ENCODE measurements around the gene RPS6KA2. TPM values are rescaled to one million over a fixed set of nuclear protein-coding genes. Genes with fewer than 3 reads are reported as not detected.

The RPS6KA2 gene
- total RNA-seq, 4 donors from 2014 or later = 12.1 to 116 (median 26.4) TPM

- Histone ChIP-seq H3K4me3 (no peak overlapping the region), H3K27me3 (no peaks in the 10 kb centered on the region), H3K36me3 (peaks cover 0 to 6% (median 0%) of the 10 kb centered on the region in 3 donors), H3K9me3 (no peaks in the 10 kb centered on the region), H3K27ac (peak overlapping the region in 3 of 4 donors; percentile 21 to 65 (median 34)), H3K4me1 (no peaks in the 10 kb centered on the region)
- no peak for DNase-seq
- TF ChIP-seq POLR2A (IDR thresholded peaks at IDR 0.05) (no peak), CTCF (IDR thresholded peaks at IDR 0.05) (no peak)
Measured at GRCh38 chr6:166415833-166416347, 211.2 kb downstream of the RPS6KA2 start.

DNA sequence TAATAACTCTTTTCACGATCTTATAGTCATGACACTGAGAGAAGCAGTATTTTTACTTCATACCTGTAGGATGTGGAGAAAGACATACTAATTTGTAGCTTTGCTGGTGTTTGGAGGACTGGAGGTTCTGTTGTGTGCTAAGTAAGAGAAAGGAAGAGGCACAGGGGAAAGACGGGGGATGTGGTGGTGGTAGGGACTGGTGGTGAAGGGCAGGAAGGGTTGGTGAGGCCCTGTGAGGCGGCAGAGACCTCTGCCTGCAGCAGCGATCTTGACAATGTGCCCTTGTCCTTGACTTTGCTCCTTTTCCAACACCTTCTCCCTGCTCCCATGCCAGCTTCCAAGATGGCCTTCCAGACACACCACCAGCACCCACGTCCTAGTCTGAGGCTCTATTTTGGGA, 211.7 kb downstream of the RPS6KA2 start:
- no peak overlapping the region for H3K4me3 ChIP-seq
- no peaks in the 10 kb centered on the region for H3K4me1 ChIP-seq
- H3K9me3 ChIP-seq = no peaks in the 10 kb centered on the region
- TF ChIP-seq POLR2A (IDR thresholded peaks at IDR 0.05) = no peak
- TF ChIP-seq CTCF (IDR thresholded peaks at IDR 0.05) = no peak
- DNase-seq = peak in 2 of 3 donors; percentile 45 to 78
- no peaks in the 10 kb centered on the region for H3K27me3 ChIP-seq
- H3K36me3 ChIP-seq = peaks cover 0 to 6% (median 0%) of the 10 kb centered on the region in 3 donors
- peak overlapping the region; percentile 21 to 65 (median 24) for H3K27ac ChIP-seq

DNA sequence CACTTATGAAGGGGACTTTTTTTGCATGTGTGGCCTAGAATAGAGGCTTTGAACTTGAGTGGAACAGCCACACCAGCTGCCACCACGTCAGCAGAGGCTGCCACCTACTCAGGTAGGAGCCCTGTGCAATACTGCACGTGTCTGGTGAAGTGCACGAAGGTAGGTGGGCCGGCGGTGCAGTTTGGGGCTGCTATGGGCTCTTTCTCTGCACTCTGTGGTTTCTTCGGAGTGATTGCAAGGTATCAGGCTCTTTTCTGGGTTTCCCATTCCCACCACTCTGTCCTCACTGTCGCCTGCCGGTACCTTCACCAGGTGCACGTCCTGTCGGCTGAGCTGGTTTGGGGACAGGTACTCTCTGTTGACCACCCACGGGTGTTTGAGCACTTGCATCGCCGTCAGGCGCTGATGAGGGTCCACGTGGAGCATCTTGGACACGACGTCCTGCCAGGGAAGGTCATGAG, 213.5 kb downstream of the RPS6KA2 start:
- Histone ChIP-seq H3K4me1 (no peaks in the 10 kb centered on the region), H3K27ac (peak overlapping the region in 1 of 4 donors; percentile 1), H3K4me3 (no peak overlapping the region), H3K36me3 (peaks cover 0 to 6% (median 0%) of the 10 kb centered on the region in 3 donors), H3K27me3 (no peaks in the 10 kb centered on the region), H3K9me3 (no peaks in the 10 kb centered on the region)
- peak in 1 of 3 donors; percentile 43 for DNase-seq
- TF ChIP-seq CTCF (IDR thresholded peaks at IDR 0.05) (no peak), POLR2A (IDR thresholded peaks at IDR 0.05) (no peak)

- no peaks in the 10 kb centered on the region for H3K27me3 ChIP-seq
- no peak for TF ChIP-seq CTCF (IDR thresholded peaks at IDR 0.05)
- TF ChIP-seq POLR2A (IDR thresholded peaks at IDR 0.05) = no peak
- H3K36me3 ChIP-seq = peaks cover 0 to 6% (median 0%) of the 10 kb centered on the region in 3 donors
- H3K4me3 ChIP-seq = no peak overlapping the region
- H3K9me3 ChIP-seq = no peaks in the 10 kb centered on the region
- H3K27ac ChIP-seq = peak overlapping the region in 1 of 4 donors; percentile 7
- no peaks in the 10 kb centered on the region for H3K4me1 ChIP-seq
- DNase-seq = peak in 1 of 3 donors; percentile 45
Measured at GRCh38 chr6:166412911-166413384, 214.1 kb downstream of the RPS6KA2 start.

DNA sequence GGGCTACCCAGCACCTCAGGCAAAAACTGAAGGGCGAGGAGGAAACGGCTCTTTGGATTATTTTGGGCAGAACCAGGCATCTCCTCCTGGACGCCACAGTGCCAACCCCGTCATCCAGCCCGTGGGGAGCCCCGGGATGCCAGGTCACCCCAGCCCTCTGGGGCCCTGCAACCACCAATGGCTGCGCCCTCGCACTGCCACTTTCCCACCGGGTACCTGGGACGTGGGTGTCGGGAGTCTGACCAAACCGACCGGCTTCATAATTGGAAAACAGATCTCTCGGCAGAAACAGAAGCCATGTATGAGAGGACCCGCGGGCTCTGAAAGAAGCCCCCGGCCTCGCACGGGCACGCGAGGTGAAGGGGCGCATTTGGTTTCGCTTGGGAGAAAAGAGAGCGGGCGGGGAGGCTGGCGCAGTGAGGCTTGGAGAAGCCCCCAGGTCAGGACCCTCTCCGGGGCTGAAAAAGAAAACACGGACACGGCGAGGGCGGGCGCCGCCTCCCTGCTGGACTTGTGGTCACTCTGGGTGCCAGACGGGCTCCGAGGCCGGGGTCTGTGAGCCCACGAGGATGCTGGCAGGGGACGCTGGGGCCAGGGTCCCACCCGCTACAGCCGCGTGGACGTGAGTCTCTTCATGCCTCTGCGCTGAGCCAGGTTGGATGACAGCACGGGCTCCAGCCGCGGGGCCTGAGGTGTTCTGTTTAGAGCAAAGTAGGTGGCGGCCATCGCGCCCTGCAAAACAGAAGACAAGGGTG, 214.7 kb downstream of the RPS6KA2 start:
- H3K9me3 ChIP-seq = no peaks in the 10 kb centered on the region
- H3K4me1 ChIP-seq = no peaks in the 10 kb centered on the region
- DNase-seq = peak in 1 of 3 donors; percentile 41
- peaks cover 0 to 6% (median 0%) of the 10 kb centered on the region in 3 donors for H3K36me3 ChIP-seq
- H3K27me3 ChIP-seq = no peaks in the 10 kb centered on the region
- no peak for TF ChIP-seq CTCF (IDR thresholded peaks at IDR 0.05)
- no peak for TF ChIP-seq POLR2A (IDR thresholded peaks at IDR 0.05)
- H3K27ac ChIP-seq = peak overlapping the region in 2 of 4 donors; percentile 41 to 45
- H3K4me3 ChIP-seq = no peak overlapping the region

All from Peyer's patch (tissue), 4 donors.